Fibroblast of skin of scalp (primary cell): ENCODE data around the gene NR1D1.

ENCODE experiments used
- DNase-seq: peaks from one replicate; pipeline ENCODE4 v3.0.0-alpha.2; 2013

NR1D1 gene

DNA sequence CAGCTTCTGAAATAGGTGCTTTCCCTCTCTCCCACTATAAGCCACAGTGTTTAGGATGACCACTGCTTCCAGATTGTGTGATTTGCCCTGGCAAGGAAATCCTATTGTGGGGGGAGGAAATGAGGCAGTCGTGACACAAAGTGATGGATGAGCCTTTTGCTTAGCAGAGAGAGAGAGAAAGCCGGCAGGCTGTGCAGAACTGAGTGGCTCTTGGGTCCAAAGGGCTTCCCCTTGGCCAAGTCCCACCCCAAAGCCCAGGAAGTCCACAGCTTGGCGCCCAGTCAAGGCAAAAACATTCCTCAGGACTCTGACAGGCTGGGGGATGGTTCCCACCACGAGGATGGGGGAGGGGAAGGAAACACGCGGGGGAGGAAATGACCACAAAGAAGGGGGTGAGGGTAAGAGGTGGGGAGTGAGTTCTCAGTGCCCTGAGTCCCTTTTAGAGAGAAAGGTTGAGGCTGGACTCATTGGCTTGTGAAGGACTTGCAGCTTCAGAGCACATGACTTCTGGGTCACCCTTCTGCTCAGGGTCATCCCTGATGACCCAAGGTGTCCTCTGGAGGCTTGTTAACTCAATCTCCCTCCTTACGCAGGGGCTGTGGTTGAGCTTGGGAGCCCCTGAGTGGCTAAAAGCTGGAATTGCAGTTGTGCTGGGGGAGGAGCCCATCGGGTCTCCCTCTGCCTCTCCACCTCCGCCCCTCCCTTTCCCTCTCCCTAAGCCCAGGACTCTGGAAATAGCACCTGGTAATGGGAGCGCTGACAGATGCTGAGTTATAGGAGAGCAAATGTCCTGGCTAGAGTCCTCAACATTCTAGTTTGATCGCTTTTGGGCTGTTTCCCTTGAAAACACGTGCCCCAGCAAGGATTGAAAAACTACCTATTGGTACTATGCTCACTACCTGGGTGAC, 11.1 kb upstream of the NR1D1 start:
- peak; percentile 92 for DNase-seq

DNA sequence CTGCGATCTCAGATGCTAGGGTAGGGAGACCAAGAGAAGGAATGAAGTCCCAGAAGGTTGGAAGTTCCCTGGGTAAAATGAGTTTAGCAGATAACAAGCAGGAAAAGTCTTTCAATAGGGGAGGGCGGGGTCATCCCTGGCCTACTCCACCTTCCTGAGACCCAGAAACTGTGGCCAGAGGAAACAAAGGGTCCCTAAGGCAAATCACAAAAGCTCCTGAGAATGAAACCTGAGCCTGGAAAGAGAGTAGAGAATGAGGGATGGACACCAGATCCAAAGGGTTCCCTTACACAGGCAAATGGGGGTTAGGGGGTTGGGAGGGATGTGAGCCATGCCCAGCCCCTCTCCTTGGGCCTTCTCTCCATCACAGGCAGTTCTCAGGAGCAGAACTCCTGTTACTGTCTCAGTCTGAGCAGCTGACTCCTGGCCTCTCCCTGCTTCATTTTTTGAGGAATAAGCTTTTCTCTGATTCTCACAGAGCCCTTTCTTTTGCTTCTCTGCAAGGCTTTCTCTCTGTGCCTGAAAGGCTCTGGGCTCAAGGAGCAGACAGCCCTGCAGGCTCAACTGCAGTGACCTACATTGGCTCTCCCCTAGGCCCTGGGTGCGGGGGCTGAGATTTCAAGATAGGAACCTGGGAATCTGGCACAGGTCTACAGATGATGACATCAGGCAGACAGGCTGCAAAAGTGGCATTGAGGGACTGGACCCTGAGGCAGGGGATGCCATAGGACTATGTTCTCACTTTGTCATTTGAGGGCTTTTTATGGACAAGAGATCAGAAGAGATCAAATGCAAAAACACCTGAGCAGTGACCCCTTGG, 9.8 kb upstream of the NR1D1 start:
- no peak for DNase-seq

DNA sequence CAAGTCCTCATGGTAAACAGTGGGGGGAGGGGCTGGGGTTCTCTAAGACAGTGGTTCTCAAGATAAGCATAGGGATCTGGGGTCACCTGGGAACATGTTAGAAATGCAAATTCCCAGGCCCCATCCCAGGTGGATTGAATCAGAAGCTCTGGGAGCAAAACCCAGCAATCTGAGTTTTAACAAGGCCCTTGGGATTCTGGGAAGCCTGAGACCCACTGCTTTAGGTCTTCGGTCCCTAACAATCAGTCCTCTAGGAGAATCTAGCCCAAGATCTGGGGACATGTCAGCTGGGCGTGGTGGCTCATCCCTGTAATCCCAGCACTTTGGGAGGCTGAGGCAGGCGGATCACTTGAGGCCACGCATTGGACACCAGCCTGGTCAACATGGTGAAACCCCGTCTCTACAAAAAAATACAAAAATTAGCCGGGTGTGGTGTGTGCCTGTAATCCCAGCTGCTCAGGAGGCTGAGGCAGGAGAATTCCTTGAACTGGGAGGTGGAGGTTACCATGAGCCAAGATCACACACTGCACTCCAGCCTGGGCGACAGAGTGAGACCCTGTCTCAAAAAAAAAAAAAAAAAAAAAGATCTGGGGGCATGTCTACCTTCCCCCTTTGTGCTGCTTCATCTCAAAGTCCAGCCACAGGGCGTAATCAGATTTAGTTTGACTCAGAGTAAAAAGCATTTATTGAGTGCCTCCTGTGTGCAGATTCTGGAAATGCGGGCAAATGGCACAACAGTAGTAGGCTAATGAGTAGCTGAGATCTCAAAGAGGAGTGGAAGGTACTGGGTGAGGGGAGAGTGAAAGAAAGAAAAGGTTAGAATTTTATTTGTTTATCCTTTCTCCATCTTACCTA, 8.8 kb upstream of the NR1D1 start:
- no peak for DNase-seq

DNA sequence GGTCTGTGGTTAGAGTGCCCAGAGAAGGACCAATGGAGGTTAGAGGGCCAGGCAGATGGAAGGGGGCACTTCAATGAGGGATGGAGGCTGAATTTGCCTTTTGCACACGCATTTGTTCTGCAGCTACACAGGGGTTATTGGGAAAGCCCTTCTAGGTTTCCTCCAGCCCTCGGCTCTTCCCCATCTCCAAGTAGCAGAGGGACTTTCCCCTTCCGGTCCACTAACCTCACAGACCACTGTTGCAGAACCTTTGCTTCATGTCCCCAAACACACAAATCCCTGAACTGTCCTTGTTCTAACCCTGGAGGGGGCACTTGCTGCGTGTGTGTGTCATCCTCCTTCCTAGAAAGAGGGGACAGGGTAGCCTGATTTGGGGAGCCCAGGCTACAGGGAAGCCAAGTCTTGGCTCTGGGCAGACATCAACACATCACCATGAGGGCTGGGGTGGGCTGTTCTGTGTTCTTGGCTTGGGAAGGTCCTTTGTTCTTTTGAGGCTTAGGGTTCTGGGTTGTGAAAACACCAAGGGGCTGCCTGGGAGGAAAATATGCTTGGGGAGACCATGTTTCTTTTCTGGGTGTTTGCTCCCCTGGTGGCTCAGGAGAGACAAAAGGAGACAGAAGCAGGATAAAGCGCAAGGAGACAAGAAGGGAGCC, 7.3 kb upstream of the NR1D1 start:
- no peak for DNase-seq

DNA sequence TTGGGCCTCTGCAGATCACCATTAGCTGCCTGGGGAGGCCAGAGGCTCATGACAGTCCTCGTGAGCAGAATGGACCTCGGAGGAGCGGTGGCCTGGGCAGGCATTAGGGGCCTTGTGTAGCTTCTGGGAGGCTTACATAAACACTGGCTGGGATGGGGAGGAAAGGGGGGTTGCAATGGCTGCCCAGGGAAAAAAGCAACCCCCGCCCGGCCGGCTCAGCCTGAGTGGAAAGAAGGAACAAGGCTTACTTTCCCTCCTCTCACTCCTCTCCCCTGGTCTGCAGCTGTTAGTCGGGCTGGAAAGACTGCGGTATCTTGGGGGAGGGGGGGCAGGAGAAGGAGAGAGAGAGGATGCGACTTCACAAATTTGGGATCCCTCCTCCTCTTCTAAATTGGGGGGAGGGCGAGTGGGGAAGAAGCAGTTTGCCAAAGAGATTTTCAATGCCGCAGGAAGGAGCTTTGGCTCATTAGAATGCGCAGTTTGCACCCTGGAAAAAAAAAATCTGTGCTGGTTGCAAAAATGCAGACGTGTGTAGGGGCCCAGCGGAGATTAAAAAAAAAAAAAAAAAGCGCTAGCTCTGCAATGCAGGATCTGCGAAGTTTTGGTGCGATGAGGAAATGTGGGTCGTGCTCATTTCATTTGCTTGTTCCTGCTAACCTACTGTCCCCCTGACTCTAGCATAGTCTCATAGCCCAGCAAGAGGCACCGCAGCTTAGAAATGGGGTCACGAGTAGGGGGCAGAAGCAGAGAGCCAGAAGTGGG, 6.6 kb upstream of the NR1D1 start:
- DNase-seq = no peak

DNA sequence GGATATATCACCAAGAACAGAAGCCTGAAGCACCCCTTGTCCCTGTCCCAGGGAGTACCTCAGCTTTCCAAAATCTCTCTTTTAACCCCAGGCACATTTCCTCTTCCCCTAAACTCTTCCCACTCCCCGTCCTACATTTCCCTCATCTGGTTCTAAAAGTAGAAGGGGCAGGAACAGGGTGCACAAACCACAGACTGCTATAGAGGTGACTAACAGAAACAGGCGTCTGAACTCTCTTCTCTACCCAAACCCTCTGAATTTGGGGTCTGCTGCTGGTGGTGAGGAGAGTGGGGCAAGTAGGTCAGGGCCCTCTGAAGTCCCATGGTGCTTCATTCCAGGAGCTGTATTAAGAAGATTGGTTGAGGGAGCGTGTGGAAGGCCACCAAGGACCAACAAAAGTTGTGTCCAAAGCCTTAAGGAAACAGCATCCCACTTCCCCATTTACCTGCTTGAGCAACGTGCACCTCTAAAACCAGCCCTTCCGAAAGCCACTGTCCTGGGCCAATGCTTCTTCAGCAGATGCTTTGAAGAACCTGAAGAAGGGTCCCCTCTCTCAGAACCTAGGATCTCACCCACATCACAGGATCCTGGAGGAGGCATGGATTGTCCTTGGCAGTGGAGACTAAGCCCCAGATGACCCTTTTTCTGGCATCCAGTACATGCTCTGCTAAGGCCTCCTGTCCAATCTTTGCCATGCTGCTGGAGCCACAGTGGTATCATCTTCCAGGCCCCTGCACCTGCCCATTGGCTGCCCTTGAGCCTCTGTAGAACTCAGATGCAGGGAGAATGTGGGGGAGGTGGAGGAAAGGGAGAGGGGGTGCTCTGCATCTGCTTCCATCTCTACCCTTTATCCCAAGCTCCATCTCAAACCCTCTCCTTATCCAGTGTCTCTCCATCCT, 5.7 kb upstream of the NR1D1 start:
- DNase-seq = no peak

DNA sequence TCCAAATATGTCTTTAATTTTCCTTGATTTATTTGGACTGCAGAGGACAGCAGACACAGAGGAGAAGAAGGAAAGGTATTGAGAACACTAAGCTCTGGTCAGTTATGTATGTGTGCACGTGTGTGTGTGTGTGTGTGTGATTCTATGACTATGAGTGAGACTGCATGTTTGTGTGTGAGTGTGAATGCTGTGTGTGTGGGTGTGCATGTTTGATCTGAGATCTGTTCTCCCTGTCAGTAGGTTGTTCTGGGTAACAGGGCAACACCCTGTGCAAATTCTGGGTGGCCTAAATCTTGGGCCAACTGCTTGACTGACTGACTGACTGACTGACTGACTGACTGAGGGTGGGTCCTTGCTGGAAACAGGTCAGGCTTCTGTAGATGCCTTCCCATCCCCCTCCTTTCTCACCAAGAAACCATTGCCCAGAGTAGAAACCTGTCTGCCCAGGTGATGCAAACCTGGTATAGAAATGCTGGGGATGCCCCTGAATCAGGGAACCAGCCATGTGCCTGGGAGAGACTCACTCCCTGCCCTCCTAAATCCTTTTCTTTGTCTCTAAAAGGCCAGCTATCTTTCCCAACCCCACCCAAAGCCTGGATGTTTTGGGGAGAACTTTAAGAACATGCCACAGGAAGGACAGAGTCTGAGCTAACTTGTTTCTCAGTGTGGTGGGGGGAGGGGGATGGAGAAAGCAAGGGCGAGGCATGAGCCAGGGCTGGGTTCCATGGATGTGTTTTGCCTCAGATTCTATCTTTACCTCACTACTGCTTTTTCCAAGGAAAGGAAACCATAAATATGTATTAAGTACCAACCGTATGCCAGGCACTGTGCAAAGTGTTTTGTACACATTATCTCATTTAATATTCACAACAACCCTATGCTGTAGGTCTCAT, 4.5 kb upstream of the NR1D1 start:
- no peak for DNase-seq

DNA sequence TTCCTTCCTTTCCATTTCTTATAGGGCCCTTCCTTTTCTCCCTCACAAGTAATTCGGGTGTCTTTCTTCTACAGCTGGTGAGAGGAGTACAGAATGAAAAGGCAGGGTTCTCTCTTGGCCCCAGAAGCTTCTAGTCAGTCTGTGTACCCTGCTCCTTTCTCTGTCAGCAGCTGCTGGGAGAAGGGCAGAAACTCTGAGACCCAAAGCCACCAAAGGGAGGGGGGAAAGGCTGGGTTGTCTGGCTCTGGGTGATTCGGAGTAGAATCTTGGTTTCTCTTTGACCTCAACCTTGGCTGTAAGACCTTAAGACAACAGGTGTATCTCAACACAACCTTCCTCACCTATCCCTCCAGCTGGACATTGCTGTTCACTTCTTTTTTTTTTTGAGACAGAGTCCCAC, 3.3 kb upstream of the NR1D1 start:
- DNase-seq = no peak

DNA sequence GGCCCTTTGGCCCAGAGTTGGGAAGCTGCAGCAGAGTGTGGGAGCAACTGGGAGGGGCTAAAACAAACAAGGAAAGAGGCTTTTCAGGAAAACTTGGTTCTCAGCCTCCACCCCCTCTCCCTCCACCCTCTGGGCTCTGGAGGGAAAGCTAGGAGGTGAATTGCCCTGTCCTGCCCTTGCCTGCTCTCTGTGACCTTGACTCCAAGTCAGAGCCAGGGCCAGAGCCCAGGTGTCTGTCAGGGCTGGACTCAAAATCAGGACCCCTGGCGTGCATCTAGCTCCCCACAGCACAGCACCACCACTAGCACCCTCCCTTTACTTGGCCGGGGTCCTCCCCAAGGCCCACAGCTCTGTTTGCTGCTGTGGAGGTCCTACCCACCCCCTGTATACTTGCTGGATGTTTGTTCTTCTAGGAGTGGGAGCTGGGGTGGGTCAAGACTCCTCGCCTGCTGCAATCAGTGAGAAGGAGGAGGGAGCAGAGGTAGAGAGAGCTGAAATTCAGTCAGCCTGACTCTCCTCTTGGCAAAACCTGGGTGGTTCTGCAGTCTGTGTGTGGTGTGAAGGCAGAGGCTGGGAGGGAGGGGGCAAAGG, 2.8 kb upstream of the NR1D1 start:
- DNase-seq = no peak

DNA sequence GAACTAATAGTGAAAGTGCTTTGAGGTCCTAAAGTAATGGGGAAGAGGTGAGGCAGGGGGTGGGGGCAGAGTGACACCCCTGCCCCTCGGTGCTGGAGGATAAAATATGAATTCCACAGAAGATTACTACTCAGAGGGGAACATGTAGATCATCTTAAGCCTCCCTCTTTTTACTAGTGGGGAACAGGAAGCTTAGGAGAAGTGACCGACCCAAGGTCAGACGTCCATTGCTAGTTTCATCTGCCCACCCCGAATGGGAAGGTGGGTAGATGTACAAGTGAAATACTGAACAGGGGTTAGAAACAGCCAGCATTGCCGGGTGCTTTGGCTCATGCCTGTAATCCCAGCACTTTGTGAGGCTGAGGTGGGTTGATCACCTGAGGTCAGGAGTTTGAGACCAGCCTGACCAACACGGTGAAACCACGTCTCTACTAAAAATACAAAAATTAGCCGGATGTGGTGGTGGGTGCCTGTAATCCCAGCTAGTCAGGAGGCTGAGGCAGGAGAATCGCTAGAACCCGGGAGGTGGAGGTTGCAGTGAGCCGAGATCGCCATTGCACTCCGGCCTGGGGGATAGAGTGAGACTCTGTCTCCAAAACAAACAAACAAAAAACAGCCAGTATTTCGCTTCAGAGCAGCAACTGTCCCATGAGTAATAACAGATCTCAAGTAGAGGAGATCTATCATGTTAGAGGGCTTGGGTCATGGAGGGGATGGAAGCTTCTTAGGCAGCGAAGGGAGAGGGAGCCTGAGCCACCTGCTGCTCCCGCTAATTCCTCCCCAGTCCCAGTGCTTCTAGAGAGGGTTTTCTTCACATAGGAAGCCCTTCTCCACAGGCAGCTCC, 1.2 kb upstream of the NR1D1 start:
- no peak for DNase-seq

DNA sequence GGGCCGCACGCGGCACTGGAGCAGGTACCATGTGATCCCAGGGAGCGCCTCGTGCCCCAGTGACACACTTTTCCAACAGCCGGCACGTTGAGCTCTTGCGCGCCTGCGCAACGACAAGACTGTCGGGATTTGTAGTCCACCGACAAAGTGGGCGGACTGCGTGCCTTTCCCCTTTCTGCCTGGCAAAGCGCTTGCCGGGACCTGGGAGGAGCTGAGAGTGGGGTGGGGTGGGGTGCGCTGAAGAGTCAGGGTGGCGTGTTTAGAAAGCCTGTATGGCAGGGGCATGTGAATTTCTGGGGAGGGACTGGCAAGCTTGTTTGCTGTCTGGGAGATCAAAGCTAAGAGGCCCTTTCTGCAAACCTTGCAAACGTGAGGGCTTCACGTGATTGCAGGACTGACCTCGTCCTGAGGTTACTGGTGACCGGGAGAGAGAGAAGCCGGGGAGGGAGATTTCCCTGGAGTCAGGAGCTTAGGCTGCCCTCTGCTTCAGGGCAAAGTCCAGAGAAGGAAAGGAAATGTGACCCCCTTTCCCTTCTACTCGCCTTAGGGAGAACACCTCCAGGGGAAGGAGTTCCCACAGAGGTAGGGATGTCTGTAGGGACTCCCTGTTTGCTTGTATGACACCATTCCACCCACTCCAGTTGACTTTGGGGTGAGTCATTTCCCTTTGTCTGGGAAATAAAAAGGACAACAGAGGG, 429 bp upstream of the NR1D1 start:
- DNase-seq = peak; percentile 98

DNA sequence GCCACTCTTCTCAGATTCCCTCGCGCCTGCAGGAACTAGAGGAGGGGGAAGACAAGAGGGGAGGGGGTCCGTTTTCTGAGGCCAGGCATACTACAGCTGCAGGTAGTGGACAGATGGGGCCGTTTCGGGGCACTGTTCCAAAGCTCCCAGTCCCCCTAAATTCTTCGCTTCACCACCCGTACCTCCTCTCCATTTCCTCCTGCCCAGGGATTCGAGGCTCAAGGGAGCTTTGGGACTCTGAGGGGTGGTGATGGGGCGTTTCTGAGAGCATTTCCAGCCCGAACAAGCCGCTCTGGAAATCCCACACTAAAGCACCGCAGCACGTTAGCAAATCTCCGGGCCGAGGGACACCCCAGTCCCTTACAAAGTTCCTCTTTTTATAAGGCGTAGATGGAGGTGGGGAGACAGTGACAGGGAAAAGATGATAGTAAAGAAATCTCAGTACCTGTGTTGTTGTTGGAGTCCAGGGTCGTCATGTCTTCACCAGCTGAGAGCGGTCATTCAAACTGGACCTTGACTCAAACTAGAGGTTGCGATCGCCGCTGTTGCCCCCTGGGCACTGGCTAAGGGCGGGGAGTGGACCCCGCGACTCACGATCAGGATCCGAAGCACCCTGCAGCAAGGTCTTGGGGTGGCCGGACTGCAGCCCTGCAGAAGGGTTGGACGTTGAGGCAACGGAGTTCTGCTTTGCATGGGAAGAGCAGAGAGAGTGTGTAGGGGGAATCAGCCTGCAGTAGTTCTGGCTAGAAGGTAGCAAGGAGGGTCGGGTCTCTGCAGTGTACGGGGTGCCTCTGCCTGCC, 570 bp downstream of the NR1D1 start:
- DNase-seq = no peak

DNA sequence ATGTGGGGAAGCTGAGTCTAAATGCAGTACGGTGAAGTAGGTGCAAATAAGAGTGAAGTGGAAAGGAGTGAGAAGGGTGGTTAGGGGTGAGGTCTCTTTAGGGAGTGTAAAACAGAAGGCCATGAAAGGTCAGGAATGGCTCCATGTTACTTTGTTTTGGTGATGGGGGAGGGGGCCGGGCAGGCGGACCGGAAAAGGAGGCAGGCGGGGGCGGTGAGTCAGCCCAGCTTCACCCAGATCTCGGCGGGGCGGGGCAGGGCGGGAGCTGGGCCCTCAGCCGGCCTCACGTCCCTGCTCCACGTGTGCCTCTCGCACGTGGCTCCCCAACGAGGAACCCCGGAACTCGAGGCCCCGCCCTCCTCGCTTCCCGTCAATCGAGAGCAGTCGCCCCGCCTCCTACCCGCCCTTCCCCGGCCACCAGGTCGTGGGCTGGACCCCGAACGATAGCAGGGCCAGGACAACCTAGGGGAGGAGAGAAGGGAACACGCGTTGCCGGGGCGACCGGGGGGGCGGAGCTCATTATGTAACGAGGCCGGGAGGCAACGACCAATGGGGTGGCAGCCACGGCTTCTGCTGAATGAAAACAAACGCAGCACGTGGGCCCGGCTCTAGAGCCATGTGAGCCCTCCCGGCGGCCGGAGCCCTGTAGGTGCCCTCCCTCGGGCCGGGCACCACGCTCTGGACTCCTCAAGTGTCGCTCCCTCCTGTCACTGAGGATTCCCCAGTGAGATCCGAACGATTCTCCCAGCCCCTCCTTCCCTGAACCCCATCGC, 1.4 kb downstream of the NR1D1 start:
- peak; percentile 98 for DNase-seq

DNA sequence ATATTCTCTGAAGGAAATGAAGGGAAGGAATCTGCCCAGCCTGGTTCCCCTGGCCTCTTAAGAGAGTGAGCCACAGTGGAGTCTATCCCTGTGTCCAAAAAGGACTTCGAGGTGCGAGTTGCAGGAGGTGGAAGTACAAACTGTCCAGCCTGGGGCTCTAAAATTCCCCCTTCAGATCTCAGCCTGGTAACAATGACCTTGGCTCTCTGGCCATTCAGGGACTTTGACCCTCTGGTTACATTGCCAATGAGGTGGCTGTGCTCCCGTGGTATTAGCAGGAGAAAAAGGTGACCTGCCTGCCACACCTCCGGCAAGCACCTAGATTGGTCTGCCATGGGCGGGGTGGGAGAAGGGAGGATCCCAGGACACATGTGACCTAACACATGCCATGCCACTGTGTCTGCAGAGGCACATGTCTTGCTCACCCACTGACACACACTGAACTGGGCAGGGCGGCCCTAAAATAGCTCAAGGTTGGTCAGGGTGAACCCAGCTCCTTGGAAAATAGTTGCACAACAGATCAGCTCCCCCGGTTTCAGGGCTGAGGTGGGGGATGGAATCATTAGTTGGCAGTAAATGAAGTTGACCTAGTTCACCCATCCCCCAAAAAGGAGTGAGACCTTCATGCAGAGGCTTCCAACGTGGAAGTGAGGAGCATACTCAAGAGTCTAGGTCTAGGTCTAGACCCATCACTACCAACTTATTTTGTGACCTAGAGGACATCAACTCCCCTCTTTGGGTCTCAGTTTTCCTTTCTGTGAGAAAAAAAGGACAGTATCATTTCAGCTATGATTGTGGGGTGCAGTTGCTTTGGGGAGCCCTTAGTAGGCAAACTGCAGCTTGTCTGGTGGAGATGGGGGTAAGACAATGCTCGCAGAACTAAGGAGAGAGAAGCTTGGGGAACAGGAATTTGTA, 2.2 kb downstream of the NR1D1 start:
- DNase-seq = no peak
